ENCODE measurements around the gene TMEM232. TPM values are rescaled to one million over a fixed set of nuclear protein-coding genes. Genes with fewer than 3 reads are reported as not detected.

The TMEM232 gene
- total RNA-seq, 1 donor = 1.4 TPM

DNA sequence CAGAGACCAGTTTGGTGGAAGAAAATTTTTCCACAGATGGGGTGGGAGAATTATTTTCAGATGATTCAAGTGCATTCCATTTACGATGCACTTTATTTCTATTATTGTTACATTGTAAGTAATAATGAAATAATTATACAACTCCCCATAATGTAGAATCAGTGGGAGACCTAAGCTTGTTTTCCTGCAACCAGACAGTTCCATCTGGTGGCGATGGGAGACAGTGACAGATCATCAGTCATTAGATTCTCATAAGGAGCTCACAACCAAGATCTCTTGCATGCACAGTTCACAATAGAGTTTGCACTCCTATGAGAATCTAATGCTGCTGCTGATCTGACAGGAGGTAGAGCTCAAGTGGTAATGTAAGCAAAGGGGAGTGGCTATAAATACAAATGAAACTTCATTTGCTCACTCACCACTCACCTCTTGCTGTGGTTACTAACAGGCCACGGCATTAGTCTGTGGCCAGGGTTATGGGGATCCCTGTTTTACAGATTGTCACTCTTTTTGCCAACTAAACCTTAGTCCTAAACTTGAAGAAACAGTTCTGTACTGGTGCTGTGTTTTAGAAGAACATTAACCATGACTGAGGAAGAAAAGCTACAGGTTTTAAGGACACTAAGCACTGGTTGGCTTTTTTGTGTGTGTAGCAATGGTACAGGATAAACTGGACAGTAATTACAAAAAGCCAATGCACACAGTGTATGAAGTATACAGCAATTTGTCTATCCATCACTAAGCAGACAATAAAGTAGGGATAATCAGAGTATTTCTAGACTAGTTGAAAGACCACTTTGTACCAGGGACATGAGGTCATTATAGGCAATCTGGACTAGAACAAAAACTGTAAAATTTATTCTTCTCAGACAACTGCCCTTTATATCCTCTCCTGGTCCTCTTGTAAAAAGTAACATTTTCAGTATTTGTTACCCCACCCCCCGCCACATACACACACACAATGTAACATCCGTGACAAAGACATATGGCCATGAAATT is 9.9 kb downstream of the TMEM232 start:
- DNase-seq (ENCODE audit: insufficient read length, low spot score, missing footprints) = no peak
- Histone ChIP-seq H4K20me1 (ENCODE audit: insufficient read depth, low read length) (no peaks in the 10 kb centered on the region), H3K4me3 (ENCODE audit: insufficient read depth, low read length) (no peak overlapping the region), H3K79me2 (ENCODE audit: insufficient read depth, low read length) (no peaks in the 10 kb centered on the region), H2AFZ (ENCODE audit: low read length) (no peak overlapping the region), H3K36me3 (ENCODE audit: insufficient read depth, low read length) (no peaks in the 10 kb centered on the region), H3K4me1 (ENCODE audit: insufficient read depth, low read length) (no peaks in the 10 kb centered on the region), H3K9me3 (ENCODE audit: low read depth, low read length) (no peaks in the 10 kb centered on the region), H3K27me3 (ENCODE audit: insufficient read depth, low read length) (no peaks in the 10 kb centered on the region), H3K27ac (ENCODE audit: low read depth, low read length) (no peak overlapping the region), H3K4me2 (ENCODE audit: insufficient read depth, low read length) (no peak overlapping the region)
- TF ChIP-seq, protein P1, sequence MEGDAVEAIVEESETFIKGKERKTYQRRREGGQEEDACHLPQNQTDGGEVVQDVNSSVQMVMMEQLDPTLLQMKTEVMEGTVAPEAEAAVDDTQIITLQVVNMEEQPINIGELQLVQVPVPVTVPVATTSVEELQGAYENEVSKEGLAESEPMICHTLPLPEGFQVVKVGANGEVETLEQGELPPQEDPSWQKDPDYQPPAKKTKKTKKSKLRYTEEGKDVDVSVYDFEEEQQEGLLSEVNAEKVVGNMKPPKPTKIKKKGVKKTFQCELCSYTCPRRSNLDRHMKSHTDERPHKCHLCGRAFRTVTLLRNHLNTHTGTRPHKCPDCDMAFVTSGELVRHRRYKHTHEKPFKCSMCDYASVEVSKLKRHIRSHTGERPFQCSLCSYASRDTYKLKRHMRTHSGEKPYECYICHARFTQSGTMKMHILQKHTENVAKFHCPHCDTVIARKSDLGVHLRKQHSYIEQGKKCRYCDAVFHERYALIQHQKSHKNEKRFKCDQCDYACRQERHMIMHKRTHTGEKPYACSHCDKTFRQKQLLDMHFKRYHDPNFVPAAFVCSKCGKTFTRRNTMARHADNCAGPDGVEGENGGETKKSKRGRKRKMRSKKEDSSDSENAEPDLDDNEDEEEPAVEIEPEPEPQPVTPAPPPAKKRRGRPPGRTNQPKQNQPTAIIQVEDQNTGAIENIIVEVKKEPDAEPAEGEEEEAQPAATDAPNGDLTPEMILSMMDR (IDR thresholded peaks at IDR 0.05; ENCODE audit: extremely low read depth, low read depth, low read length) = peak; percentile 11

DNA sequence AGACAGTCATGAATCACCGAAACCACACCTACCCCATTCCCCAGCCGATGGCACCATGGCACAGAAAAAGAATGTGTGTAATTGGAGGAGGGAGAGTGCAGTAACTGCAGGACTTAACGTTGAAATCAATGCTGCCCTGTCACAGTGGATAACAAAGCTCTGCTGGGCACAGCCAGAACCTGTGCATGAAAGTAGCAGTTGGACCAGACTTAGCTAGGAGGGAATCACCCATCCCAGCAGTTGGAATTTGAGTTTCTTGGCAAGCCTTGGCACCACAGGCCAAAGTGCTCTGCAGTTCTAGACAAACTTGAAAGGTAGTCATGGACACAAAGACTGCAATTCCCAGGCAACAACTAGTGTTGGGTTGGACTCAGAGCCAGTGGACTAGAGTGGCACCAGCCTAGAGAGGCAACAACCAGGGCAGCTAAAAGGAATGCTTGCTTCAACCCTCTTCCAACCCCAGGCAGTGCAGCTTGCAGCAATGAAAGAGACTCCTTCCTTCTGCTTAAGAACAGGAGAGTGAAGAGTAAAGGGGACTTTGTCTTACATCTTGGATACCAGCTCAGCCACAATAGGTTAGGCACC is 19.1 kb downstream of the TMEM232 start:
- Histone ChIP-seq H3K4me2 (ENCODE audit: insufficient read depth, low read length) (no peak overlapping the region), H3K79me2 (ENCODE audit: insufficient read depth, low read length) (no peaks in the 10 kb centered on the region), H4K20me1 (ENCODE audit: insufficient read depth, low read length) (no peaks in the 10 kb centered on the region), H3K9me3 (ENCODE audit: low read depth, low read length) (no peaks in the 10 kb centered on the region), H2AFZ (ENCODE audit: low read length) (no peak overlapping the region), H3K27ac (ENCODE audit: low read depth, low read length) (no peak overlapping the region), H3K36me3 (ENCODE audit: insufficient read depth, low read length) (no peaks in the 10 kb centered on the region), H3K27me3 (ENCODE audit: insufficient read depth, low read length) (no peaks in the 10 kb centered on the region), H3K4me3 (ENCODE audit: insufficient read depth, low read length) (no peak overlapping the region), H3K4me1 (ENCODE audit: insufficient read depth, low read length) (no peaks in the 10 kb centered on the region)
- DNase-seq (ENCODE audit: insufficient read length, low spot score, missing footprints) = no peak
- TF ChIP-seq, protein P1 (IDR thresholded peaks at IDR 0.05; ENCODE audit: extremely low read depth, low read depth, low read length) = no peak

DNA sequence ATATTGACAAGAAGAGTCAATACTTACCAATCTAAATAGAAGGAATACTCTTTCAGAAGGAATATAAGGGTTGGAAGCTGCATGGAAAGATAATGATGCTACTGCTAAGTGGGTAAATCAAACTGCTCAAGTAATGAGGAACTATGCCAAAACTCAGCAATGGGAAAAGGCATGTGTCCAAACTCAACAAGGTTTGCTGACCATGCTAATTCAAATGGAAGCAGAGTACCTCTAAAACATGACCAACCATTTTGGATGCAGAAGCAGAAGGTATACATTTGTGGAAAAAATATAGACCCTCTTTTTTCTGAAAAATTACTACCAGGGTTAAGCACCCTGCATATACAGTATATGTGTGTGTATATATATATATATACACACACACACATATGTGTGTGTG is 21.1 kb downstream of the TMEM232 start:
- H3K9me3 ChIP-seq (ENCODE audit: low read depth, low read length) = no peaks in the 10 kb centered on the region
- H3K27me3 ChIP-seq (ENCODE audit: insufficient read depth, low read length) = no peaks in the 10 kb centered on the region

More for the DNA sequence above, 21.1 kb downstream of the TMEM232 start:
- no peak overlapping the region for H2AFZ ChIP-seq (ENCODE audit: low read length)
- H3K4me2 ChIP-seq (ENCODE audit: insufficient read depth, low read length) = no peak overlapping the region
- TF ChIP-seq, protein P1 (IDR thresholded peaks at IDR 0.05; ENCODE audit: extremely low read depth, low read depth, low read length) = no peak
- no peaks in the 10 kb centered on the region for H4K20me1 ChIP-seq (ENCODE audit: insufficient read depth, low read length)
- no peak for DNase-seq (ENCODE audit: insufficient read length, low spot score, missing footprints)
- H3K4me1 ChIP-seq (ENCODE audit: insufficient read depth, low read length) = no peaks in the 10 kb centered on the region
- no peaks in the 10 kb centered on the region for H3K36me3 ChIP-seq (ENCODE audit: insufficient read depth, low read length)
- H3K79me2 ChIP-seq (ENCODE audit: insufficient read depth, low read length) = no peaks in the 10 kb centered on the region
- no peak overlapping the region for H3K4me3 ChIP-seq (ENCODE audit: insufficient read depth, low read length)
- H3K27ac ChIP-seq (ENCODE audit: low read depth, low read length) = no peak overlapping the region

All from osteoblast (primary cell).